HEK293 (cell line): ENCODE measurements around the gene PHKG1.
A peak's percentile ranks its signal among the peaks of the same experiment; 100 is the strongest.
"Not testable (repeated sequence)": the region's sequence is repeated elsewhere in the genome, so short reads cannot be mapped to it uniquely, and the experiment has no call there.

Experiments used
- CTCF ChIA-PET: fragments of 350-600 bp; formaldehyde crosslinking; extraction: SDS; loops from one replicate; lab custom pipeline; 2021; ENCODE audit warnings: antibody characterized with exemption; lab: Yijun Ruan, JAX
- POLR2A ChIA-PET: fragments of 300-600 bp; formaldehyde crosslinking; extraction: SDS; loops from one replicate; lab custom pipeline; 2020; ENCODE audit warnings: antibody characterized with exemption, inconsistent platforms; lab: Yijun Ruan, JAX
- H3K27ac ChIP-seq: fragments of 200-500 bp; sonication (Bioruptor generic); 2 replicates; pipeline ENCODE4 v1.5.1; 2014; ENCODE audit warnings: low read depth, low read length, control low read depth, inconsistent platforms; ENCODE audit errors: extremely low read depth
- H3K36me3 ChIP-seq, 2 experiments: fragments of 200-500 bp in 1 of 2; sonication (Bioruptor generic) in 1 of 2; 1 replicate in 1 of 2; 2 replicates in 1 of 2; pipeline ENCODE4 v1.5.1; 2014 to 2017; ENCODE audit warnings: inconsistent platforms in 2 of 2, low read length in 2 of 2; ENCODE audit not compliant: control insufficient read depth in 2 of 2, insufficient read depth in 1 of 2
- H3K4me1 ChIP-seq: fragments of 200-500 bp; sonication (Bioruptor generic); 2 replicates; pipeline ENCODE4 v1.5.1; 2014; ENCODE audit warnings: mild to moderate bottlenecking, low read length, inconsistent platforms; ENCODE audit not compliant: control insufficient read depth, insufficient read depth
- H3K4me3 ChIP-seq: 2 replicates; pipeline ENCODE4 v1.5.1; 2011; ENCODE audit warnings: low read depth, mild to moderate bottlenecking, control low read depth, low read length, moderate library complexity
- H3K9me3 ChIP-seq: fragments of 200-500 bp; sonication (Bioruptor generic); 2 replicates; pipeline ENCODE4 v1.5.1; 2014; ENCODE audit warnings: low read depth, low read length, inconsistent platforms; ENCODE audit not compliant: control insufficient read depth, insufficient read depth
- KLF16 ChIP-seq: fragments of 450-650 bp; formaldehyde crosslinking; IDR thresholded peaks from 2 replicates; pipeline ENCODE4 v1.5.1; 2017; ENCODE audit warnings: missing biosample characterization, missing genetic modification characterization
- REST ChIP-seq: fragments of 450-650 bp; formaldehyde crosslinking; IDR thresholded peaks from 2 replicates; pipeline ENCODE4 v1.5.1; 2016; ENCODE audit warnings: missing biosample characterization, missing genetic modification characterization
- SCRT1 ChIP-seq: fragments of 450-650 bp; formaldehyde crosslinking; IDR thresholded peaks from 2 replicates; pipeline ENCODE4 v1.5.1; 2016; ENCODE audit warnings: missing biosample characterization, missing genetic modification characterization, borderline replicate concordance
- ZBTB17 ChIP-seq: fragments of 450-650 bp; formaldehyde crosslinking; IDR thresholded peaks from 2 replicates; pipeline ENCODE4 v1.5.1; 2016; ENCODE audit warnings: missing biosample characterization, missing genetic modification characterization
- ZFP37 ChIP-seq: fragments of 450-650 bp; formaldehyde crosslinking; IDR thresholded peaks from 2 replicates; pipeline ENCODE4 v1.5.1; 2016; ENCODE audit warnings: missing biosample characterization, missing genetic modification characterization
- ZNF121 ChIP-seq: fragments of 450-650 bp; formaldehyde crosslinking; IDR thresholded peaks from 2 replicates; pipeline ENCODE4 v1.5.1; 2016; ENCODE audit warnings: missing biosample characterization, missing genetic modification characterization
- ZNF133 ChIP-seq: fragments of 450-650 bp; formaldehyde crosslinking; IDR thresholded peaks from 2 replicates; pipeline ENCODE4 v1.5.1; 2016; ENCODE audit warnings: missing biosample characterization, missing genetic modification characterization
- ZNF214 ChIP-seq: fragments of 450-650 bp; formaldehyde crosslinking; IDR thresholded peaks from 2 replicates; pipeline ENCODE4 v1.5.1; 2017; ENCODE audit warnings: missing biosample characterization, mild to moderate bottlenecking, missing genetic modification characterization, borderline replicate concordance
- ZNF341 ChIP-seq: fragments of 450-650 bp; formaldehyde crosslinking; IDR thresholded peaks from 2 replicates; pipeline ENCODE4; 2016; ENCODE audit warnings: low read depth, missing biosample characterization, missing genetic modification characterization
- ZNF529 ChIP-seq: fragments of 450-650 bp; formaldehyde crosslinking; IDR thresholded peaks from 2 replicates; pipeline ENCODE4 v1.5.1; 2017; ENCODE audit warnings: missing genetic modification characterization, missing biosample characterization; ENCODE audit not compliant: insufficient replicate concordance
- ZNF555 ChIP-seq: fragments of 450-650 bp; formaldehyde crosslinking; conservative IDR thresholded peaks from 2 replicates; pipeline ENCODE4 v1.5.1; 2017; ENCODE audit warnings: missing biosample characterization, mild to moderate bottlenecking, missing genetic modification characterization, inconsistent platforms
- ZNF558 ChIP-seq: fragments of 450-650 bp; formaldehyde crosslinking; IDR thresholded peaks from 2 replicates; pipeline ENCODE4 v1.5.1; 2016; ENCODE audit warnings: missing biosample characterization, missing genetic modification characterization
- ZNF561 ChIP-seq: fragments of 450-650 bp; IDR thresholded peaks from 2 replicates; pipeline ENCODE4 v1.5.1; 2018; ENCODE audit warnings: missing biosample characterization, missing genetic modification characterization, borderline replicate concordance
- ZNF580 ChIP-seq: fragments of 450-650 bp; formaldehyde crosslinking; IDR thresholded peaks from 2 replicates; pipeline ENCODE4 v1.5.1; 2016; ENCODE audit warnings: missing biosample characterization, missing genetic modification characterization
- ZNF670 ChIP-seq: fragments of 450-650 bp; formaldehyde crosslinking; IDR thresholded peaks from 2 replicates; pipeline ENCODE4 v1.5.1; 2016; ENCODE audit warnings: missing biosample characterization, missing genetic modification characterization, low read depth

PHKG1 gene

GRCh38 chr7:56098187-56099008, 5.6 kb upstream of the PHKG1 start:
- H3K4me1 ChIP-seq, CTCF ChIA-PET, H3K27ac ChIP-seq, H3K9me3 ChIP-seq, H3K4me3 ChIP-seq: not testable (repeated sequence)
- peak; percentile 54; the same call in 1 of the 2 replicates for TF ChIP-seq ZNF121
- peaks cover 35 to 42% of the 10 kb centered on the region in 2 experiments for H3K36me3 ChIP-seq
- POLR2A ChIA-PET, result interaction anchor here (0.7 to 1.2 kb wide), 3 partner anchors 29 to 332 kb away, joined by 3 to 11 read pairs (median 4); partner anchors contain the start of genes CCT6A and PSPH

DNA sequence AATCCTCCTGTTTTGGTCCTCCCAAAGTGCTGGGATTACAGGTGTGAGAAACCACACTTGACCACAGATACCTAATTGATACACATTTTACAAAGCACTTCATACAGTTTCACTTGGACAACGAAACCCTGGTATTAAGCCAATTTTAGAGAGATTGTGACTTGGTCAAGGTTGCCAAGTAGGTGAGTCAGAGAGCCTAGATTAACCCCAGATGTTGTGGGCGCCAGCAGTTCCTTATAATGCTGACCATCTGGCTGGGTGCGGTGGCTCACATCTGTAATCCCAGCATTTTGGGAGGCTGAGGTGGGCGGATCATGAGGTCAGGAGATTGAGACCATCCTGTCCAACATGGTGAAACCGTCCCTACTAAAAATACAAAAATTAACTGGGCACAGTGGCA, 4.9 kb upstream of the PHKG1 start:
- Histone ChIP-seq H3K9me3 (no peaks in the 10 kb centered on the region), H3K27ac (no peak overlapping the region), H3K4me3 (no peak overlapping the region), H3K4me1 (no peaks in the 10 kb centered on the region), H3K36me3 (peaks cover 28 to 35% of the 10 kb centered on the region in 2 experiments)
- POLR2A ChIA-PET, result interaction anchor here (0.7 kb wide), 1 partner anchor 331 kb away, joined by 3 read pairs; no protein-coding TSS in a partner anchor
- CTCF ChIA-PET, result no interaction called here
- TF ChIP-seq ZNF580 (no peak), ZNF555 (tag by site-specific recombination) (no peak), REST (no peak), ZNF561 (no peak), ZNF133 (tag by site-specific recombination) (no peak), ZNF529 (tag by site-specific recombination) (no peak), ZNF558 (tag by site-specific recombination) (no peak), KLF16 (tag by site-specific recombination) (no peak), ZFP37 (tag by site-specific recombination) (no peak), ZNF214 (no peak), ZNF670 (tag by site-specific recombination) (no peak)

DNA sequence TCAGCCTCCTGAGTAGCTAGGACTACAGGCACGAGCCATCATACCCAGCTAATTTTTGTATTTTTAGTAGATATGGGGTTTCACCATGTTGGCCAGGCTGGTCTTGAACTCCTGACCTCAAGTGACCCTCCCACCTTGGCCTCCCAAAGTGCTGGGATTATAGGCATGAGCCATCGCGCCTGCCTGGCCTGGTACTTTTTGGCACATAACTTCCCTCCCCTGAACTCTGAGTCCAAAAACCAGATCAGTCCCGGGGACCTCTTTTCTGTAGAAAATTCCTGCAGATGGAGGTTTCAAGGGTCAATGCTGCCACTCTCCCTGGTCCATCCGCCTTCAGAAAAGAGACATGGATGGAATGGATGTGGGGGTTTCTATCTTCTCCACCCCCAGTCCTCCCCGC, 364 bp downstream of the PHKG1 start:
- H3K4me3 ChIP-seq, POLR2A ChIA-PET, H3K9me3 ChIP-seq, H3K36me3 ChIP-seq, H3K27ac ChIP-seq, H3K4me1 ChIP-seq: not testable (repeated sequence)
- CTCF ChIA-PET, result interaction anchor here (0.6 to 1.5 kb wide), 6 partner anchors 18 to 650 kb away, joined by 3 read pairs; no protein-coding TSS in a partner anchor

GRCh38 chr7:56091591-56091990, 1.2 kb downstream of the PHKG1 start:
- ChIA-PET CTCF (interaction anchor here (0.6 to 1.5 kb wide), 2 partner anchors 135 to 450 kb away, joined by 3 read pairs; no protein-coding TSS in a partner anchor), POLR2A (no interaction called here)
- Histone ChIP-seq H3K4me1 (no peaks in the 10 kb centered on the region), H3K9me3 (no peaks in the 10 kb centered on the region), H3K27ac (no peak overlapping the region), H3K4me3 (no peak overlapping the region), H3K36me3 (no peaks in the 10 kb centered on the region; a peak in 1 of 3 replicates)
- TF ChIP-seq ZBTB17 (tag by site-specific recombination) (0 out of 2 replicates have a peak, but pooled peaks have one; percentile 7), ZNF341 (peak; percentile 46; the same call in 1 of the 2 replicates), SCRT1 (tag by site-specific recombination) (no peak)
